Thyroid gland (tissue), 4 donors: ENCODE measurements around the gene RSRC1. TPM values are rescaled to one million over a fixed set of nuclear protein-coding genes. Genes with fewer than 3 reads are reported as not detected.
"Not testable (repeated sequence)": the region's sequence is repeated elsewhere in the genome, so short reads cannot be mapped to it uniquely, and the experiment has no call there.

Source experiments
- DNase-seq, 2 donors: peaks; one replicate each; pipeline ENCODE4 v3.0.0-alpha.2; 2019
- H3K27ac ChIP-seq, 3 donors: fragments of 200-600 bp; sonication (generic); 1 replicate in 2 of 3; 2 replicates in 1 of 3; pipeline ENCODE4 v1.5.1; 2016 to 2019; ENCODE audit warnings: mild to moderate bottlenecking in 1 of 3, moderate library complexity in 1 of 3
- H3K27me3 ChIP-seq: fragments of 200-600 bp; sonication (generic); one replicate; pipeline ENCODE4 v1.5.1; 2019
- H3K36me3 ChIP-seq, 2 donors: fragments of 200-600 bp; sonication (generic); one replicate each; pipeline ENCODE4 v1.5.1; 2016 to 2019
- H3K4me1 ChIP-seq, 2 donors: fragments of 200-600 bp; sonication (generic); one replicate each; pipeline ENCODE4 v1.5.1; 2017 to 2019
- H3K4me3 ChIP-seq, 3 donors: fragments of 200-600 bp; sonication (generic); replicated peaks in 1 of 3; 1 replicate in 2 of 3; 2 replicates in 1 of 3; pipeline ENCODE4 v1.5.1; 2016; ENCODE audit warnings: mild to moderate bottlenecking in 1 of 3
- H3K9me3 ChIP-seq: fragments of 200-600 bp; sonication (generic); one replicate; pipeline ENCODE4 v1.5.1; 2017
- POLR2A ChIP-seq, 2 donors: fragments of 450-650 bp; IDR thresholded peaks; one replicate each; pipeline ENCODE4 v1.6.1; 2017; ENCODE audit warnings: antibody characterized with exemption in 2 of 2, mild to moderate bottlenecking in 2 of 2, moderate library complexity in 1 of 2
- WGBS, 2 donors: methylation state at CpG; one replicate each; pipeline ENCODE4 v1.1.5; 2017; 5-methylcytosine and 5-hydroxymethylcytosine counted together
- intact Hi-C: fragments of 100-400 bp; cut with DNase I; formaldehyde crosslinking; loops from one replicate; pipeline ENCODE4 v1.15.1; 2023
- total RNA-seq, 4 donors: library from RNA; depleted of rRNA; stranded (reverse); fragments of >200 nt; gene quantifications; one replicate each; pipeline ENCODE4 v1.2.3, GENCODE V29; 2016
- TF ChIP-seq, protein P1 (sequence below), 6 experiments: fragments of 200-600 bp in 3 of 6; fragments of 450-650 bp in 3 of 6; sonication (generic) in 3 of 6; IDR thresholded peaks; one replicate each; pipeline ENCODE4 v1.5.1; 2016 to 2019; ENCODE audit warnings: antibody characterized with exemption in 6 of 6, mild to moderate bottlenecking in 2 of 6, inconsistent platforms in 1 of 6, moderate library complexity in 1 of 6

RSRC1 gene
- total RNA-seq, 4 donors from 2014 or later: 51.7 to 65.4 (median 59.9) TPM

DNA sequence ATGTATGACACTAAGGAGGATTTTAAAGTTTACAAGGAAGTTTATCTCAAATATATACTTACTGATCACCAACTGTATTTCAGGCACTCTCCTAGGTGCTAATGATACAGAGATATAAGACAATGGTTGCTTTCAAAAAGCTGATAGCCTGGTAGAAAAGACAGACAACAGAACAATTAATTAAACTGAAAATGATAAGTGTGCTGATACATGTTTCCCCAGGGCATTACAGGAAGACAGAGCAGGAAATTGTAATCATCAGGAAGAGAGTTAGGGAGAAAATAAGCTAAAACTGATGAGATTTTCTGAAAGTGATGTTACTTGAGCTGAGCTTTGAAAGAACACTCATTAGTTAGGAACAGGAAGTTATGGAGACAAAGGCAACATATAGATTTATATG, 229.7 kb downstream of the RSRC1 start:
- no peak for DNase-seq
- no peaks in the 10 kb centered on the region for H3K36me3 ChIP-seq
- no peak overlapping the region for H3K4me3 ChIP-seq
- intact Hi-C loops: no loop called here
- H3K27ac ChIP-seq: no peak overlapping the region
- no peaks in the 10 kb centered on the region for H3K9me3 ChIP-seq
- no peaks in the 10 kb centered on the region for H3K27me3 ChIP-seq
- H3K4me1 ChIP-seq: no peaks in the 10 kb centered on the region
- TF ChIP-seq, protein P1, sequence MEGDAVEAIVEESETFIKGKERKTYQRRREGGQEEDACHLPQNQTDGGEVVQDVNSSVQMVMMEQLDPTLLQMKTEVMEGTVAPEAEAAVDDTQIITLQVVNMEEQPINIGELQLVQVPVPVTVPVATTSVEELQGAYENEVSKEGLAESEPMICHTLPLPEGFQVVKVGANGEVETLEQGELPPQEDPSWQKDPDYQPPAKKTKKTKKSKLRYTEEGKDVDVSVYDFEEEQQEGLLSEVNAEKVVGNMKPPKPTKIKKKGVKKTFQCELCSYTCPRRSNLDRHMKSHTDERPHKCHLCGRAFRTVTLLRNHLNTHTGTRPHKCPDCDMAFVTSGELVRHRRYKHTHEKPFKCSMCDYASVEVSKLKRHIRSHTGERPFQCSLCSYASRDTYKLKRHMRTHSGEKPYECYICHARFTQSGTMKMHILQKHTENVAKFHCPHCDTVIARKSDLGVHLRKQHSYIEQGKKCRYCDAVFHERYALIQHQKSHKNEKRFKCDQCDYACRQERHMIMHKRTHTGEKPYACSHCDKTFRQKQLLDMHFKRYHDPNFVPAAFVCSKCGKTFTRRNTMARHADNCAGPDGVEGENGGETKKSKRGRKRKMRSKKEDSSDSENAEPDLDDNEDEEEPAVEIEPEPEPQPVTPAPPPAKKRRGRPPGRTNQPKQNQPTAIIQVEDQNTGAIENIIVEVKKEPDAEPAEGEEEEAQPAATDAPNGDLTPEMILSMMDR (IDR thresholded peaks at IDR 0.05): no peak
- TF ChIP-seq POLR2A (IDR thresholded peaks at IDR 0.05): no peak

DNA sequence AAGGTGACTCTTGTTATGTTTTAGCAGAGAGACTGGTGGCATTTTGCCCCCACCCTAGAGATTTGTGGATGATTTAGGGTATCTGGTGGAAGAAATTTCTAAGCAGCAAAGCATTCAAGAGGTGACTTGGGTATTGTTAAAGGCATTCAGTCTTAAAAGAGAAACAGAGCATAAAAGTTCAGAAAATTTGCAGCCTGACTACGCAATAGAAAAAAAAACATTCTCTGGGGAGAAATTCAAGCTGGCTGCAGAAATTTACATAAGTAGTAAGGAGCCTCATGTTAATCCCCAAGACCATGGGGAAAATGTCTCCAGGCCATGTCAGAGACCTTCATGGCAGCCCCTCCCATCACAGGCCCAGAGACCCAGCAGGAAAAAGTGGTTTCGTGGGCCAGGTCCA, 231.1 kb downstream of the RSRC1 start:
- H3K27ac ChIP-seq, H3K4me1 ChIP-seq, DNase-seq, H3K27me3 ChIP-seq, H3K4me3 ChIP-seq, H3K9me3 ChIP-seq, intact Hi-C loops, H3K36me3 ChIP-seq: not testable (repeated sequence)
- 92 to 96% methylated on average over 2 of the region's 2 CpGs for WGBS, 2 donors

- no peaks in the 10 kb centered on the region for H3K9me3 ChIP-seq
- 85 to 94% methylated on average over 1 of the region's 1 CpG for WGBS, 2 donors
- TF ChIP-seq POLR2A (IDR thresholded peaks at IDR 0.05): no peak
- TF ChIP-seq, protein P1 (IDR thresholded peaks at IDR 0.05): no peak
- intact Hi-C loops: no loop called here
- H3K27ac ChIP-seq: no peak overlapping the region
- H3K27me3 ChIP-seq: no peaks in the 10 kb centered on the region
- no peak overlapping the region for H3K4me3 ChIP-seq
- no peaks in the 10 kb centered on the region for H3K4me1 ChIP-seq
- DNase-seq: no peak
- H3K36me3 ChIP-seq: no peaks in the 10 kb centered on the region
Observed at GRCh38 chr3:158347966-158348365, 238.1 kb downstream of the RSRC1 start.

DNA sequence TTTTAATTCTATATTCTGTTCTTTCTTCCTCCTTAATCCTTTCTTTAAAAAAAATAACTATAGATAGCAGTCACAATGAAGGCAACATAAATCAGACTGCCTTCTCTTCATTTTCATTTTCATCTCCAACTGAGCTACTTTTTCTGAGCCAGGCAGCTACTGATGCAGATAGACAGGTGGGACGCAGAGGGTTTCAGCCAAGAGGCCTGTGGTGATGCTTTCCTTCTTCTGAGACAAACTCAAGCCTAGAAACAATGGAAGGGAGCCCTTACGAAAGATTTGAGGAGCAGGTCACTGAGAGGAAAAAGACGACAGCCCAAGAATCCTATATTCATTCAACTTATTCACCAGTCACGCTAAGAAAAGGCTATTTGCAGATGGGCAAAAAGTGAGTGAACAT, 241.1 kb downstream of the RSRC1 start:
- WGBS, 2 donors: 96 to 97% methylated on average over 4 of the region's 4 CpGs
- TF ChIP-seq POLR2A (IDR thresholded peaks at IDR 0.05): no peak
- TF ChIP-seq, protein P1 (IDR thresholded peaks at IDR 0.05): no peak
- Histone ChIP-seq H3K4me3 (no peak overlapping the region), H3K9me3 (no peaks in the 10 kb centered on the region), H3K27me3 (no peaks in the 10 kb centered on the region), H3K4me1 (no peaks in the 10 kb centered on the region), H3K27ac (no peak overlapping the region), H3K36me3 (no peaks in the 10 kb centered on the region)
- no peak for DNase-seq
- intact Hi-C loops: no loop called here

- no peaks in the 10 kb centered on the region for H3K36me3 ChIP-seq
- no peak for DNase-seq
- WGBS, 2 donors: 91 to 96% methylated on average over 4 of the region's 4 CpGs
- no peak overlapping the region for H3K4me3 ChIP-seq
- H3K4me1 ChIP-seq: no peaks in the 10 kb centered on the region
- H3K27me3 ChIP-seq: no peaks in the 10 kb centered on the region
- no peak overlapping the region for H3K27ac ChIP-seq
- TF ChIP-seq, protein P1 (IDR thresholded peaks at IDR 0.05): no peak
- no peak for TF ChIP-seq POLR2A (IDR thresholded peaks at IDR 0.05)
- intact Hi-C loops: no loop called here
- no peaks in the 10 kb centered on the region for H3K9me3 ChIP-seq
Observed at GRCh38 chr3:158352551-158352950, 242.7 kb downstream of the RSRC1 start.

GRCh38 chr3:158354713-158355112, 244.8 kb downstream of the RSRC1 start:
- intact Hi-C loops: no loop called here

More at GRCh38 chr3:158354713-158355112, 244.8 kb downstream of the RSRC1 start:
- WGBS, 2 donors: 95 to 100% methylated on average over 2 of the region's 2 CpGs
- Histone ChIP-seq H3K36me3 (no peaks in the 10 kb centered on the region), H3K27ac (no peak overlapping the region), H3K27me3 (no peaks in the 10 kb centered on the region), H3K9me3 (no peaks in the 10 kb centered on the region), H3K4me1 (no peaks in the 10 kb centered on the region), H3K4me3 (no peak overlapping the region)
- no peak for TF ChIP-seq POLR2A (IDR thresholded peaks at IDR 0.05)
- TF ChIP-seq, protein P1 (IDR thresholded peaks at IDR 0.05): no peak
- DNase-seq: no peak
